MM.1S (cell line): ENCODE results near the gene FXYD4.

Experiments
- DNase-seq: peaks from one replicate; pipeline ENCODE4 v3.0.0-alpha.2; 2015
- H2AFZ ChIP-seq: fragments of 300-600 bp; sonication (generic); 2 replicates; pipeline ENCODE4 v1.6.0; 2016; ENCODE audit warnings: antibody characterized with exemption, low read length
- H3F3A ChIP-seq: fragments of 300-600 bp; sonication (generic); 2 replicates; pipeline ENCODE4 v1.6.1; 2016; ENCODE audit warnings: mild to moderate bottlenecking, antibody characterized with exemption, low read length, moderate library complexity, mixed read lengths; ENCODE audit not compliant: insufficient read depth
- H3K27ac ChIP-seq: fragments of 300-600 bp; sonication (generic); 2 replicates; pipeline ENCODE4 v1.5.1; 2016; ENCODE audit warnings: mild to moderate bottlenecking, low read length
- H3K27me3 ChIP-seq: fragments of 300-600 bp; sonication (generic); replicated peaks from 2 replicates; pipeline ENCODE4 v1.6.0; 2016; ENCODE audit warnings: low read length; ENCODE audit not compliant: insufficient read depth
- H3K36me3 ChIP-seq: fragments of 300-600 bp; sonication (generic); replicated peaks from 2 replicates; pipeline ENCODE4 v1.6.1; 2016; ENCODE audit warnings: mild to moderate bottlenecking, low read length, mixed read lengths; ENCODE audit not compliant: insufficient read depth
- H3K4me1 ChIP-seq: fragments of 300-600 bp; sonication (generic); 2 replicates; pipeline ENCODE4 v1.6.1; 2016; ENCODE audit warnings: low read length, mixed read lengths
- H3K4me2 ChIP-seq: fragments of 300-600 bp; sonication (generic); 2 replicates; pipeline ENCODE4 v1.6.0; 2016; ENCODE audit warnings: low read depth, low read length
- H3K4me3 ChIP-seq: fragments of 300-600 bp; sonication (generic); 2 replicates; pipeline ENCODE4 v1.5.1; 2016; ENCODE audit warnings: low read length, mixed read lengths
- H3K79me2 ChIP-seq: fragments of 300-600 bp; sonication (generic); 2 replicates; pipeline ENCODE4 v1.6.1; 2016; ENCODE audit warnings: mixed run types, low read length, mixed read lengths
- H3K9ac ChIP-seq: fragments of 300-600 bp; sonication (generic); 2 replicates; pipeline ENCODE4 v1.6.1; 2016; ENCODE audit warnings: low read length, mixed read lengths
- H3K9me2 ChIP-seq: fragments of 300-600 bp; sonication (generic); replicated peaks from 2 replicates; pipeline ENCODE4 v1.6.1; 2016; ENCODE audit warnings: mild to moderate bottlenecking, low read length, mixed read lengths; ENCODE audit not compliant: insufficient read depth
- H3K9me3 ChIP-seq: fragments of 300-600 bp; sonication (generic); replicated peaks from 2 replicates; pipeline ENCODE4 v1.6.1; 2016; ENCODE audit warnings: mild to moderate bottlenecking, low read length, mixed read lengths; ENCODE audit not compliant: insufficient read depth
- H4K20me1 ChIP-seq: fragments of 300-600 bp; sonication (generic); 2 replicates; pipeline ENCODE4 v1.6.1; 2016; ENCODE audit warnings: mild to moderate bottlenecking, low read length, moderate library complexity, mixed read lengths; ENCODE audit not compliant: insufficient read depth
- EZH2 ChIP-seq: fragments of 300-600 bp; sonication (generic); optimal IDR thresholded peaks from 2 replicates; pipeline ENCODE3; 2017; ENCODE audit warnings: low read depth, mild to moderate bottlenecking, antibody characterized with exemption, low read length, mixed read lengths
- EZH2phosphoT487 ChIP-seq: fragments of 300-600 bp; sonication (generic); IDR thresholded peaks from 2 replicates; pipeline ENCODE4 v1.6.1; 2018; ENCODE audit warnings: antibody characterized with exemption, low read length
- TF ChIP-seq, protein P1 (sequence below): fragments of 300-600 bp; sonication (generic); IDR thresholded peaks from 2 replicates; pipeline ENCODE4 v1.5.1; 2016; ENCODE audit warnings: antibody characterized with exemption, low read length, mixed read lengths

The FXYD4 gene

GRCh38 chr10:43407148-43407575 is 35.7 kb downstream of the FXYD4 start:
- H3K9me2 ChIP-seq = no peaks in the 10 kb centered on the region
- peak overlapping the region; percentile 91 for H3K4me2 ChIP-seq
- peaks cover 67% of the 10 kb centered on the region for H3K79me2 ChIP-seq
- TF ChIP-seq EZH2phosphoT487 = no peak
- TF ChIP-seq EZH2 = no peak
- TF ChIP-seq, protein P1, sequence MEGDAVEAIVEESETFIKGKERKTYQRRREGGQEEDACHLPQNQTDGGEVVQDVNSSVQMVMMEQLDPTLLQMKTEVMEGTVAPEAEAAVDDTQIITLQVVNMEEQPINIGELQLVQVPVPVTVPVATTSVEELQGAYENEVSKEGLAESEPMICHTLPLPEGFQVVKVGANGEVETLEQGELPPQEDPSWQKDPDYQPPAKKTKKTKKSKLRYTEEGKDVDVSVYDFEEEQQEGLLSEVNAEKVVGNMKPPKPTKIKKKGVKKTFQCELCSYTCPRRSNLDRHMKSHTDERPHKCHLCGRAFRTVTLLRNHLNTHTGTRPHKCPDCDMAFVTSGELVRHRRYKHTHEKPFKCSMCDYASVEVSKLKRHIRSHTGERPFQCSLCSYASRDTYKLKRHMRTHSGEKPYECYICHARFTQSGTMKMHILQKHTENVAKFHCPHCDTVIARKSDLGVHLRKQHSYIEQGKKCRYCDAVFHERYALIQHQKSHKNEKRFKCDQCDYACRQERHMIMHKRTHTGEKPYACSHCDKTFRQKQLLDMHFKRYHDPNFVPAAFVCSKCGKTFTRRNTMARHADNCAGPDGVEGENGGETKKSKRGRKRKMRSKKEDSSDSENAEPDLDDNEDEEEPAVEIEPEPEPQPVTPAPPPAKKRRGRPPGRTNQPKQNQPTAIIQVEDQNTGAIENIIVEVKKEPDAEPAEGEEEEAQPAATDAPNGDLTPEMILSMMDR = no peak
- DNase-seq = peak; percentile 69
- H3K27ac ChIP-seq = peak overlapping the region; percentile 100
- peaks cover 24% of the 10 kb centered on the region for H3K4me1 ChIP-seq
- H3K27me3 ChIP-seq = no peaks in the 10 kb centered on the region
- H3K9ac ChIP-seq = peak overlapping the region; percentile 100
- H3K4me3 ChIP-seq = peak overlapping the region; percentile 91
- H3K36me3 ChIP-seq = no peaks in the 10 kb centered on the region
- peaks cover 62% of the 10 kb centered on the region for H3F3A ChIP-seq
- no peak overlapping the region for H2AFZ ChIP-seq
- H4K20me1 ChIP-seq = peaks cover 30% of the 10 kb centered on the region
- H3K9me3 ChIP-seq = no peaks in the 10 kb centered on the region

- Histone ChIP-seq H2AFZ (no peak overlapping the region), H3K4me1 (peaks cover 18% of the 10 kb centered on the region), H3K27ac (peak overlapping the region; percentile 100), H3K4me2 (peak overlapping the region; percentile 88), H3K9me2 (no peaks in the 10 kb centered on the region), H3F3A (peaks cover 56% of the 10 kb centered on the region), H3K4me3 (peak overlapping the region; percentile 91), H3K27me3 (no peaks in the 10 kb centered on the region), H3K36me3 (no peaks in the 10 kb centered on the region), H3K79me2 (peaks cover 61% of the 10 kb centered on the region), H3K9me3 (no peaks in the 10 kb centered on the region), H4K20me1 (peaks cover 24% of the 10 kb centered on the region), H3K9ac (peak overlapping the region; percentile 100)
- TF ChIP-seq EZH2 = no peak
- TF ChIP-seq, protein P1 = peak; percentile 40
- peak; percentile 94 for DNase-seq
These were observed 36.3 kb downstream of the FXYD4 start for GRCh38 chr10:43407576-43408330.

DNA sequence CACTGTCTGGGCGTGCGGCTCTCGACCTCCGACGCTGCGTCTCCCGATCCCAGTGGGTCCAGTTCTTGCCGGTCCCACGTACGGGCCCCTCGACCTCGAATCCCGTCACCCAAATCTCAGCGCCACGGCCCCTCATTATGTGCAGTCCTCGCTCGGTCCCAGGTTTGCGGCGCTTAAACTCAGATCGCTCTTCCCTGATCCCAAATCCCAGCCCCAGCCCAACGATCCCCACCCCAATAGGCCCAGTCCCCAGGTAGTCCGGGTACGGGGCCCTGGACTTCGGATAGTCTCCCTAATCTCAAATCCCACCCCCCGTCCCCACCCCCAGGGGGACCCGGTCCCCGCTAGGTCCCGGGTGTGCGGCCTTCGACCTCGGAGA is 36.9 kb downstream of the FXYD4 start:
- H3K4me3 ChIP-seq = peak overlapping the region; percentile 91
- peaks cover 13% of the 10 kb centered on the region for H3K4me1 ChIP-seq
- no peak overlapping the region for H2AFZ ChIP-seq
- peaks cover 18% of the 10 kb centered on the region for H4K20me1 ChIP-seq
- no peaks in the 10 kb centered on the region for H3K9me2 ChIP-seq
- H3K36me3 ChIP-seq = no peaks in the 10 kb centered on the region
- H3K27ac ChIP-seq = peak overlapping the region; percentile 100
- no peaks in the 10 kb centered on the region for H3K9me3 ChIP-seq
- peaks cover 52% of the 10 kb centered on the region for H3F3A ChIP-seq
- no peak for DNase-seq
- peak overlapping the region; percentile 100 for H3K9ac ChIP-seq
- H3K79me2 ChIP-seq = peaks cover 56% of the 10 kb centered on the region
- TF ChIP-seq, protein P1 = no peak
- TF ChIP-seq EZH2 = no peak
- TF ChIP-seq EZH2phosphoT487 = no peak
- H3K4me2 ChIP-seq = peak overlapping the region; percentile 88
- no peaks in the 10 kb centered on the region for H3K27me3 ChIP-seq
